GM19023 (cell line): Measurements from ENCODE around the gene TCF7.
A peak's percentile ranks its signal among the peaks of the same experiment; 100 is the strongest.

Source experiments
- ATAC-seq: cut with Tn5 transposase; IDR thresholded peaks from one replicate; pipeline ENCODE4 v1.9.1; 2021; ENCODE audit warnings: mild to moderate bottlenecking, moderate library complexity; ENCODE audit not compliant: unreplicated experiment

The TCF7 gene

DNA sequence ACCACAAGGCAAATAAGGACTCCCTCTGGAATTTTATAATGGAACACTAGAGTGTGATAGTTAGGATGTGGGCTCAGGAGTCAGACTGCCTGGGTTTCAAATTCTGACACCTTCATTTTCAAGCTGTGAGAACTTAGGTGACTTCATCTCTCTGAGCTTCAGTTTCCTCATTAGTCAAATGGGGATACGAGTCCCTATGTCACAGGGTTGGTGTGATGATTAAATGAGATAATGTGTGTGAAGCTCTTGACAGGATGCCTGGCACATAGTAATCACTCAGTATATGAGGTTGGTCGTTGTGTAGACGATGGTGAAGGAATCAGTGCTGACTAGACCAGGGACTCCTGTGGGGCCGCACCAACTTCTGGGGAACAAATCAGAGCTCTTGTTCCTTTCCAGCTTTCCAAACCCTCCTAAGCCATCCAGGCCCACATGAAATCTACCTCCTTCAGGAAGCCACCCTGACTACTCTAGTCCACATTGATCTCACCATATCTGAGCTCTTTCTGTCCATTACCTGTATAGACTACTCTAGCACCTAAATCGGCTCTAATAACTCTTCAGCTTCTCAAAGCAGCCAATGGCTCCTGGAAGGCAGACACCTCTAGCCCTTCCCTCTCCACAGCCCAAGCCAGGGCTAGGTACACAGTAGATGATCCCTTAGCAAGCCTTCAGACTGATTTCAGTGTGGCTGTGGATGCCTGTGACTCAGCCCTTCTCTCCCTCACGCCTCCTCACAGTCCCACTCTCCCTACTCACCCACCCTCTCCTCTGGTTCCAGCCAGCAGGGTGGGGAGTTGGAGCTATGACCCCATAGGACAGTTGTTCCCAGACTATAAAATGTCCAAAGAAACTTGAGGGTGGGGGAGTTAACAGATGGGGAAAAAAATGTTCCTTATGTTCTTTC, 2.5 kb upstream of the TCF7 start:
- ATAC-seq, result no peak

- no peak for ATAC-seq
Observed at GRCh38 chr5:134112726-134113362, 1.6 kb upstream of the TCF7 start.

GRCh38 chr5:134113363-134113889, 1.1 kb upstream of the TCF7 start:
- no peak for ATAC-seq

DNA sequence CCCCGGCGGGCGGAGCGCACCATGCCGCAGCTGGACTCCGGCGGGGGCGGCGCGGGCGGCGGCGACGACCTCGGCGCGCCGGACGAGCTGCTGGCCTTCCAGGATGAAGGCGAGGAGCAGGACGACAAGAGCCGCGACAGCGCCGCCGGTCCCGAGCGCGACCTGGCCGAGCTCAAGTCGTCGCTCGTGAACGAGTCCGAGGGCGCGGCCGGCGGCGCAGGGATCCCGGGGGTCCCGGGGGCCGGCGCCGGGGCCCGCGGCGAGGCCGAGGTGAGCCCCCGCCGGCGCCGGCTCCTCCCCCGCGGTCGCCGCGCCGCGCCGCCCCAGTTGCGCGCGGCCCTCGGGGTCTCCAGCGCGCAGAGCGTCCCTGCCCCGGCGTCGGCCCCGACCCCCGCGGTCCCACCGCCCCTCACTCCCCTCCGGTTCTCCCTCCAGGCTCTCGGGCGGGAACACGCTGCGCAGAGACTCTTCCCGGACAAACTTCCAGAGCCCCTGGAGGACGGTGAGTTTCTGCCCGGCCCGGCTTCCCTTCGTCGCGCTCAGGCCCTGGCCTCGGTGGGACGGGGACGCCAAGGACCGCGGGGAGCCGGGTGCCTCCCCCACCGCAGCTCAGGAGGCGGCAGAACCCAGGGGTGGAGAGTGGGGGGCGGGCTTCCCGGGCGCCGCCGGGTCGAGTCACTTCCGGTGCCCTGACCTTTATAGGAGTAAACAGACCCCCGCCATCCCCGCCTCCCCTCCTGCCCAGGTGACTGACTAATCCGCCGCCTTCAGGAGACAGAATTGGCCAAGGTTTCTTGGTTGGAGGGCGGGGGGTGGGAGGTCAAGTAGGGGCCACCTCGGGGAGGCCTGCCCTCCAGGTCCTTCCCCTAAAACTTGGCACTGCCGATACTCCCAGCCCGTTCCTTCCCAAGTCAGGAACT, 665 bp downstream of the TCF7 start:
- peak; percentile 13 for ATAC-seq

DNA sequence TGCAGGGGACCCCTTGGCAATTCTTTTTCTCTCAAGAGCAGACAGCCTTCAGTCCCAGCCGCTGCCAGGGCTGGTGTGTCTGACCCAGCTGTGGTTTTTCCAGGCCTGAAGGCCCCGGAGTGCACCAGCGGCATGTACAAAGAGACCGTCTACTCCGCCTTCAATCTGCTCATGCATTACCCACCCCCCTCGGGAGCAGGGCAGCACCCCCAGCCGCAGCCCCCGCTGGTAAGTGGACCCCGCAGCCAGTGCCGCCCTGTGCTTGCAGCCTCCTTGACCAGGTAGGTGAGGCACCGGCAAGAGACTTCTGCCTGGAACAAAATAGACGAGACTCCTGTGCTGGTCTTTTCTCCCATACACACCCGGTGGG, 1.3 kb downstream of the TCF7 start:
- no peak for ATAC-seq

- no peak for ATAC-seq
Observed at GRCh38 chr5:134116286-134116685, 1.8 kb downstream of the TCF7 start.

GRCh38 chr5:134116789-134117761, 2.6 kb downstream of the TCF7 start:
- ATAC-seq, result no peak

DNA sequence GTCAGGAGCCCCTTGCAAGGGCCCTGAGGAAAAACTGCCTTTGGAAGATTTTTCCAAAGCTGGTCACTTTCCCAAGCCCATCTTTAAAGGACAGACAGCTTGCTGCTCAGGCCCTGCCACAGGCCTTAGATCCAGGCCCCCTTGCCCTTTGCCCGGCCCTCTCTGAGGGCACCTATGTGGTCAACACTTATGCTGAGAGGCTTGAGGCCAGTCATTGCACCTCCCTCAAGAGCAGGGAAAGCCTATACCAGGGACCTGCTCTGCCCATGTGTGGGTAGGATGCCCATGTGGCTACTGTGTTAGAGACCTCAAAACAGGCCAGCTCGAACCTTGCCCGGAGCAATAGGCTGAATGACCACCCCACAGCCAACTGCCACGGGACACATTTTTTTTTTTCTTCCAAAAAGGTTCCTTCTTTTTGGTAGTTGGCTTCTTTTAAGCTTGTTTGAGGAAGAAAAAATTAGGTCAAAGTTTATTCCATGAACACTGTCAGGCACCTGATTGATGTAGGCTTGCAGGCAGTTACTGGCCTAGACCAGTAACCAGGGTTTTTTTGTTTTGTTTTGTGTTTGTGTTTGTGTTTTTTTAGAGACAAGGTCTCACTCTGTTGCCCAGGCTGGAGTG, 3.8 kb downstream of the TCF7 start:
- no peak for ATAC-seq

DNA sequence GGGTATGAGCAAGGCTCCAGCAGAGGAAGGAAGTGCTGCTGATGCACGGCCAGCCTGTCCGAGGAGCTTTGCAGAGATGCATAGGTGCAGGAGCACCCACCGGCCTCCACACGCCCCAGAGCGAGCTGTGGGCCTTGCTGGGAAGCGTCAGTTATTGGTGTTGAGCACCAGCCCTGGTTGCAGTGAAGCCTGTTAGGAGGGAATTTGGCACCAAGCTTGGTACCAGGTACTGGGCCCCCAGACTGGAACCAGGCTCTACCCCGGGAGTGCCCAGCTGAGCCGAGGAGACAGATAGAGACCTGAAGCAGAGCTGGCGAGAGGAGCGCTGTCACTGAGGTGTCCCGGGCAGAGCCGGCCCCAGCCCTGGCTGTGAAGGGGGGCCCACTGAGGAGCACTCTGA, 5.2 kb downstream of the TCF7 start:
- ATAC-seq, result no peak

GRCh38 chr5:134120386-134121138, 6.1 kb downstream of the TCF7 start:
- no peak for ATAC-seq

- ATAC-seq, result no peak
Observed at GRCh38 chr5:134122530-134122929, 8.0 kb downstream of the TCF7 start.

DNA sequence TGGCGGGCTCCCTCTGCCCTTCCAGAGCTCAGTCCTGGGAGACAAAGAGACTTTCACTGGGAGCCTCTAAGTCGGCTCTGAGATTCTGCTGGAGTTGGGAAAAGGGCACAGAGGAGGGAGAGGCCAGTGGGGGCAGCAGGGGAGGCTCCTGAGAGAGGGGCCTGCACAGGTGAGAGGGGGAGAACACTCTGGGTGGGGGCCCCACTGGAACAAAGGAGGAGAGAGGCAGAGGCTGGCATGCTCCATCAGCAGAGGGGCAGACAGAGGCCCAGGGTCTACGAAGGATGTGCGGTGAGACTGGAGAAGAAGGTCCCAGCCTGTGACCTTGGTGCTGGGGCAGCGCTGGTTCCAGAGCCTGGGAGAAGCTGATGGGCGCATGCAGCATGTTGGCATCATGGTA, 8.9 kb downstream of the TCF7 start:
- ATAC-seq, result no peak

DNA sequence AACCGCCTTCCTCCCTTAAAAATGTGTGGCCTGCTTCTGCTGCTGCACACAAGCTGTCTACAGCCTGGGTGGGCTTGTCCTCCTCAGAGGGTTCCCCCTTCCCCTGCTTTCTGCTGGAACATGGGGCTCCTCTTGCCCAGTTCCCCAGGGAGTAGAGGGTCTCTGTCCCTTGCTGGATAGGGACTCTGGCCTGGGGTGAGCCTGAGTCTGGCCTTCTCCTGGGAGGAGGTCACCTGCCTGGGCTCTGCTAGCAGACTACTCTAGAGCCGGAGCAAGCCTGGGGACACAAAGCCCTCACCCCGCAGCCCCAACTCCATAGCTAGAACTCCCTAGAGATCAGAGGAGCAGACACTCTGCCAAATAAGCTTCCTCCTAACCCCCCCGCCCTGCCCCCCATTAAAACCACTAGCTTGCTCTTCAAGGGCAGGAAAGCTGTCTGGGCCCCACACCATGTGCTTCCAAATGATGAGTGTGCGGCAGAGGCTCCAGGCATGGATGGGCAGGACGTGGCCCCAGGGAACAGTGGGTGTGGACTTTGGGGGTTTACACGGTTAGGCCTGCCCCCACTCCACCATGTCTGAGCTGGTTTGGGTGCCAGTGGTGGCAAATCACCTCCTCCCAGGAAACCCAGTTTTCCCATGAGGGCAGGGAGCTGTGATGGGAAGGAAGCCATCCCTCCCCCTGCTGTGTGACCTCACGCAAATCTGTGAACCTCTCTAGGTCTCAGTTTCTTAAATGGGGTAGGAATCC, 10.0 kb downstream of the TCF7 start:
- ATAC-seq, result no peak

DNA sequence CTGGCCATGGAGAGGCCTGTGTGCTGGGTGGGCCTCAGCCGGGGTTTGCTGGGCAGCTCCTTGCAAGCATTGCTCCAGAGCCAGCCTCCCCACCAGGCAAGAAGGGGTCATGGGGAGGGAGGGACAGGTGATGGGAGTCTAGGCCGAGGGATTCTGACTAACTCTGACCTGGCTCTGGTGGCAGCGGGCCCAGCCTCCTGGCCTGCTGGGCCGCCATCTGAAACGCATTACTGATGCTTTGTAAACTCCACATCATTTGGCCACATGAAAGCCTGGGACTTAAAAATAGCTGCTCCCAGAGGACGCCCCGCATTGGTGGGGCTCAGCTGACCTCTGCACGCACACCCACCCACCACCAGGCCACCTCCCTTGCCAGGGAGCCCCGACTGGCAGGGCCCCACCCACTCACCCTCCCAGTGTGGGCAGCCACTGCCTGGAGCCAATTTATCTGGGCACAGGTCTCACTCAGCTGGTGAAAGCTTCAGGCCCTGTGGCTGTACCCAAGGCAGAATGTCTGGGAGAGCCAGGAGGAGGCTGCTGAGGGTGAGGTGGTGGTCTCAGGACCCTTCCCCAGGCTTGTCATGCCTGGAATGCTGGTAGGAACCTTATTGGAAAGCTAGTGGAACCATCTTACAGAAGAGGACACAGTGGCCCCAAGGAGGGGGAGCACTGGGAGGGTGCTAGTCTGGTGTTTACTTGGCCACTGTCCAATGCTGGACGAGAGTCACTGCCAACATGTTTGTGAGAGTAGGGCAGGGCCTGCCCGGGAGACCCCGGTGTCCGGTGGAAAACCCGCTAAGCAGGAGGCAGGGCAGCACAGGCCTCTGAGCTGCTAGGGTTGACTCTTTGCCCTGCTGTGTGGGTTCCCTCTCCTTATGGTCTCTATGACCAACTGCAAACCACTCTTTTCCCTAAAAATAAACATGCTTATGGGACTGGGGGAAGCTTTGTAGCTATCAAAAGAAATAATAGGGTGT, 10.8 kb downstream of the TCF7 start:
- ATAC-seq, result no peak

DNA sequence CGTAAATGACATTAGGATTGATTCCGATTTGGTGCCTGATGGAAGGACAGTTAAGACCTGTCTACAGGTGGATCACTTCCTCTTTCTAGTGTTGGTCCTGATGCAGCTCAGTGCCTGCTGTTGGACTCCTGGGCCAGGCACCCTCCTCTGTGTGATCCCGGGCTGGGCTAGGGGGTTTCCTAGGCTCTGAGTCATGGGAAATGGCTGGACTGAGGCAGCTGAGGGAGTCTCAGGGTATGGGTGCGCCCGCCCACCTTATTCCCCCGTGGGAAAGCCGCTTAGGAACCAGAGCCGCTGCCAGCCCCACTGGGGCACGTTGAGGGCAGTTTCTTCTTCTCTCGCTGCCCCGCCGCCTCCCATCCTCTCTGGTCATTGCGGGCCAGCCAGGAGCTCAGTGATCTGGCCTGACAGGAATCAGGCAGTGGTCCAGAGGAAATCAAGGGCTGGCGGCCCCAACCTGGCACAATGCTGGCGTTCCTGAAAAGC, 12.9 kb downstream of the TCF7 start:
- ATAC-seq, result peak; percentile 54

- no peak for ATAC-seq
Observed at GRCh38 chr5:134127988-134128647, 13.6 kb downstream of the TCF7 start.
